Measurements from ENCODE around the gene MGAM2.

MGAM2 gene

DNA sequence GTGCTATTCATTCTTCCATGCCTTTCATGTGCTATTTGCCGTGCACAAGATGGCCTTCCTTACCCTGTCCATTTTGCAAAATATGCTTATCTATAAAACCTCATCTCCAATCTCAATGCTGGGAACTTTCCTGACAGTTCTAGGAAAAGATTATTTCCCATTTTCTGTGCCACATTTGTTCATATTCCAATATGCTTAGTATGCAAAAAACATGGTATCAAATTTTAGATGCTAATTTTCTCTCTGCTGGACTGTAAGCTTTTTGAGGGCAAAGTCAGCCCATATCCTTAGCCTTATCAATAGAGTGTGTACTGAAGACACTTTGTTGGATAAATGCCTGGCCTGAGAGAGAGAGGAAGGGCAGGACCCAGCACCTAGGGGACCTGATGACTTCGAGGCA lies 39.4 kb downstream of the MGAM2 start:
- H3K4me3 ChIP-seq = no peak overlapping the region
- no peak overlapping the region for H3K27ac ChIP-seq
- TF ChIP-seq CTCF (IDR thresholded peaks at IDR 0.05) = no peak
- no peak for DNase-seq (ENCODE audit: low spot score)

GRCh38 chr7:142152076-142152475 lies 40.6 kb downstream of the MGAM2 start:
- H3K4me3 ChIP-seq = no peak overlapping the region
- DNase-seq (ENCODE audit: low spot score) = no peak

DNA sequence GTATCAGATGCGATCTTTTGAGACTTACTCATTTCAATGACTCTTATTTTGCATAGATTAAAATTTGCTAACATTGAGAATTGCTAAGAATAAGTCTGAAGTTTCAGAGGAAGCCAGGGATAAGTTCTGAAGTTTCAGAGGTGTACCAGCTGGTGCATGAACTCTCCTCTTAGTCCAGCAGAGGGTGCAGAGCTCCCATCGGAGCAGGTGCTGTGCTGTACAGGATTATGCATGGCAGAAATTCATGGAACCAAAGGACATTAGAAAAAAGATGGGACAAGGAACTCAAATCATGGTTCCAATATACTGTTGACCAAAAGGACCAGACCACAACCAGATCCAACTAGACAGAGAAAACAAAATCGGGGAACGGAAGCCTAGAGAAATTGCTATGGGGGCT lies 41.9 kb downstream of the MGAM2 start:
- Histone ChIP-seq H3K4me3 (no peak overlapping the region), H3K27ac (no peak overlapping the region)
- no peak for DNase-seq (ENCODE audit: low spot score)
- no peak for TF ChIP-seq CTCF (IDR thresholded peaks at IDR 0.05)

More at GRCh38 chr7:142152076-142152475, 40.6 kb downstream of the MGAM2 start:
- H3K27ac ChIP-seq = no peak overlapping the region
- TF ChIP-seq CTCF (IDR thresholded peaks at IDR 0.05) = no peak

DNA sequence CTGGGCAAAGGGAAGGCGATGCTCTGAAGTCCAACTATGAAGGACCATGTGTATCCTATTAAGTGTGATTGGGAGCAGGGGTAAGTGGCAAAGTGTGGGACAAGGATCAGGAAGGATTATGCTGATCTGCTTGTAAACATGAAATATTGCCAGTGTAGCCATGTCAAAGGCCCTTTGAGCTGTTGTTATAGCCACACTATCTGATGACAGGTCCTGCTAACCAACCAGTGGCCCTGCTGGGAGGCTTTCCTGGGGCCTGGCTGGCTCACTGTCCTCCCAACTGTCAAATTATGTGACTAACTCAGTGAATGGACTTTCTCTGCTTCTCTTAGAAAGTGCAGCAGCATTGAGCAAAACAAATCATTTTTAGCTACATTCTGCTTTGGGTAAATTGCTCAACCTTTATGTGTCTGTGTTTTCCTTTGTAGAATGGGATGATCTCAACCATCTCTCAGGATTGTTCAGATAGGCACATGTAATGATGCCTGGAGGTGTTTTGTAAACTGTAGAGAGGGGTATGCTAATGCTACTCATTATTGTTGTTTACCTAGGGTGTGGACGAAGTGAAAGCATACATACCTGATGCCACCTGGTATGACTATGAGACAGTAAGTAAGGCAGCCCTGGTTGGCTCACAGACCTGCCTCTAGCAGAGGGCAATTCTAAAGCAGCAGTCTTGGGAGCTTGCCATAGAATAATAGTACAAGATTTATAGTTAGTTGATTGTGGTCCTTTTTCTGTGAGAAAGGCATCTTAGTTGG lies 47.4 kb downstream of the MGAM2 start:
- no peak overlapping the region for H3K4me3 ChIP-seq
- DNase-seq (ENCODE audit: low spot score) = no peak
- no peak for TF ChIP-seq CTCF (IDR thresholded peaks at IDR 0.05)
- H3K27ac ChIP-seq = no peak overlapping the region

DNA sequence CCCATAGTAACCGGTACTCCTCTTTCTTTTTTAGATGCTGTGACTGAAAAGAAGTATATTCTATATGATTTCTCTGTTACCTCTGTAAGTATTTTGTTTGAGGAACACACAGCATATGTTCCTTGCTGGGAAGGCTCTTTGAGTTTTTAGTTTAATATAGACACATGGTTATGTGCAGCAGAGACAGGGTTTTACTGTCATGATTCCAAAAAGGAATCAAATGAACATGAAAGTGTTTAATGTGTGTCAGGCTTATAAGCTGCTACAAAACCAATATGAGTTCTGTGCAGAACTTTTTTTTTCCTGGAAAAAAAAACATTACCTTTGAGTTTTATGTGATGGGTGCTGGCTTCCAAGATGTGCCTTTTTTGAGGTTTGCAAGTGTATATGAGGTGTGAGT lies 50.4 kb downstream of the MGAM2 start:
- Histone ChIP-seq H3K4me3 (no peak overlapping the region), H3K27ac (no peak overlapping the region)
- no peak for TF ChIP-seq CTCF (IDR thresholded peaks at IDR 0.05)
- DNase-seq (ENCODE audit: low spot score) = no peak

DNA sequence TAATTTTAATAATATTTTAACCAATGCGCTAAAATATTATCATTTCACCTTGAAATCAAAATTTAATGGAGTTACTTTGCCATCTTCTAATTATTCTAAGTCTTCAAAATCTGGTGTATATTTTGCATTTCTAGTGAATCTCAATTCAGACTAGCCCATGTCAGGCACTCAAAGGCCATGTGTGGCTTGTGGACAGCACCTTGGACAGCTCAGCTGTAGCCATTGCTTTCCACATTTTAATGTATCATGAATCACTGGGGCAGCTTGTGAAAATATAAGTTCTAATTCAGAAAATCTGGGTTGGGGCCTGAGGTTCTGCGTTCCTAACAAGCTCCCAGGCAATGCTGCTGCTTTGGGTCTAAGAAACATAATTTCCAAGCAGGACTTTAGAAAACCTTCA lies 57.2 kb downstream of the MGAM2 start:
- TF ChIP-seq CTCF (IDR thresholded peaks at IDR 0.05) = no peak
- Histone ChIP-seq H3K27ac (no peak overlapping the region), H3K4me3 (no peak overlapping the region)
- DNase-seq (ENCODE audit: low spot score) = no peak

DNA sequence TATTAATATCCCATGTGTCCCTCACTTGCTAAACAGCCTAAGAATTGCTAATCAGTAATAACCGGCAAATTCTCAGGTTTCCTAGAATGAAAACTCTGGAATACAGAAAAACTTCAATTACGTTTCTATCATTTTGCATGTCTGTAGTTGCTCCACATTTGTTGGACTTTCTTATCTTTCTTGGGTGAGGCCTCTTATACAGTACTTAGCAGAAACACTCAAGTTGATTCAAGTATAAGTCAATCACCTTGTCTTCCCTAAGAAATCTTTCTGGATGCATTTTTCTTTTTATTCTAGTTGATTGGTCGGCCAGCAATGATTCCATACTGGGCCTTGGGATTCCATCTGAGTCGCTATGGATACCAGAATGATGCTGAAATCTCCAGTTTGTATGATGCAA lies 61.4 kb downstream of the MGAM2 start:
- TF ChIP-seq CTCF (IDR thresholded peaks at IDR 0.05) = no peak
- no peak overlapping the region for H3K4me3 ChIP-seq
- H3K27ac ChIP-seq = no peak overlapping the region

More for the DNA sequence above, 61.4 kb downstream of the MGAM2 start:
- no peak for DNase-seq (ENCODE audit: low spot score)

Data from coronary artery (tissue), 2 donors.